B cell (primary cell): Measurements from ENCODE around the gene TLE3.

ENCODE experiments used
- CTCF ChIP-seq: fragments of 200-600 bp; IDR thresholded peaks from one replicate; pipeline ENCODE4 v1.8.0; 2022; ENCODE audit warnings: antibody characterized with exemption, mild to moderate bottlenecking
- EZH2 ChIP-seq: IDR thresholded peaks from 2 replicates; pipeline ENCODE4 v1.6.1; 2012; ENCODE audit warnings: borderline replicate concordance, low read depth, mild to moderate bottlenecking, moderate library complexity, low read length; ENCODE audit not compliant: insufficient read depth, poor library complexity, severe bottlenecking

GRCh38 chr15:70099967-70100473 lies 2.3 kb upstream of the TLE3 start:
- TF ChIP-seq EZH2: no peak
- TF ChIP-seq CTCF: no peak
